K562 (cell line): ENCODE measurements around the gene TRPM4. TPM values are rescaled to one million over a fixed set of nuclear protein-coding genes. Genes with fewer than 3 reads are reported as not detected.
A peak's percentile ranks its signal among the peaks of the same experiment; 100 is the strongest.

Experiments
- CHD1 ChIP-seq: fragments of 200-600 bp; sonication (generic); IDR thresholded peaks from one replicate; pipeline ENCODE4 v1.6.1; 2012; ENCODE audit warnings: mild to moderate bottlenecking, moderate library complexity, low read length, inconsistent platforms
- E2F3 ChIP-seq: fragments of 250-450 bp; sonication (Bioruptor Pico); IDR thresholded peaks from 2 replicates; pipeline ENCODE4 v1.4.0; 2020; ENCODE audit warnings: mild to moderate bottlenecking
- ELK3 ChIP-seq: fragments of 450-650 bp; formaldehyde crosslinking; IDR thresholded peaks from 2 replicates; pipeline ENCODE4 v1.4.0; 2020; ENCODE audit warnings: mild to moderate bottlenecking
- HMGXB4 ChIP-seq: sonication (generic); formaldehyde crosslinking; IDR thresholded peaks from 2 replicates; pipeline ENCODE4 v1.8.1; 2023; ENCODE audit warnings: mild to moderate bottlenecking, missing genetic modification reagents
- JUND ChIP-seq, 2 experiments: IDR thresholded peaks; 2 replicates in 1 of 2; 3 replicates in 1 of 2; pipeline ENCODE4 v1.6.1; 2011; ENCODE audit warnings: borderline replicate concordance in 2 of 2, low read depth in 2 of 2, low read length in 2 of 2, improper control_type of control experiment in 1 of 2, missing biosample characterization in 1 of 2, missing genetic modification characterization in 1 of 2, missing genetic modification reagents in 1 of 2
- MTA1 ChIP-seq: fragments of 450-650 bp; IDR thresholded peaks from 2 replicates; pipeline ENCODE4 v1.6.1; 2017; ENCODE audit warnings: borderline replicate concordance
- NR0B1 ChIP-seq: fragments of 450-650 bp; IDR thresholded peaks from one replicate; pipeline ENCODE4 v1.6.1; 2018; ENCODE audit warnings: mild to moderate bottlenecking, moderate library complexity; ENCODE audit not compliant: partially characterized antibody
- NR1H2 ChIP-seq: sonication (generic); formaldehyde crosslinking; IDR thresholded peaks from 2 replicates; pipeline ENCODE4 v1.4.0; 2020; ENCODE audit warnings: mild to moderate bottlenecking, missing genetic modification reagents
- RBFOX2 ChIP-seq: fragments of 200-400 bp; formaldehyde crosslinking; IDR thresholded peaks from 2 replicates; pipeline ENCODE4 v1.6.1; 2017; ENCODE audit warnings: low read depth, mild to moderate bottlenecking, low read length, moderate library complexity
- RBM39 ChIP-seq: fragments of 200-400 bp; formaldehyde crosslinking; optimal IDR thresholded peaks from 2 replicates; pipeline ENCODE3; 2018; ENCODE audit warnings: low read depth, low read length
- SMARCA5 ChIP-seq: fragments of 450-650 bp; IDR thresholded peaks from 2 replicates; pipeline ENCODE4 v1.6.1; 2016
- TOE1 ChIP-seq, 2 experiments: fragments of 450-650 bp in 1 of 2; sonication (generic) in 1 of 2; formaldehyde crosslinking in 1 of 2; IDR thresholded peaks; 2 replicates each; pipeline versions ENCODE4 v1.7.1 to v1.8.0; 2016 to 2022; ENCODE audit warnings: borderline replicate concordance in 2 of 2, mild to moderate bottlenecking in 2 of 2, antibody characterized with exemption in 1 of 2, inconsistent platforms in 1 of 2, low read depth in 1 of 2, missing genetic modification reagents in 1 of 2, moderate library complexity in 1 of 2
- ZBTB12 ChIP-seq: fragments of 250-450 bp; sonication (Bioruptor Pico); IDR thresholded peaks from 2 replicates; pipeline ENCODE4 v1.4.0; 2020
- ZNF143 ChIP-seq: sonication (generic); formaldehyde crosslinking; IDR thresholded peaks from 2 replicates; pipeline ENCODE4 v1.9.0; 2022; ENCODE audit warnings: mild to moderate bottlenecking, missing genetic modification reagents
- ZNF764 ChIP-seq: fragments of 250-450 bp; sonication (Bioruptor Pico); IDR thresholded peaks from 2 replicates; pipeline ENCODE4 v1.4.0; 2020; ENCODE audit warnings: low read depth, mild to moderate bottlenecking, moderate library complexity
- polyA plus RNA-seq, 8 experiments: library from polyadenylated mRNA; depleted of rRNA in 4 of 8; stranded (reverse) in 5 of 8; unstranded in 3 of 8; fragments of >200 nt; fragmentation: Nextera tagmentation in 2 of 8; fragmentation: Illumina TruSeq in 1 of 8; extraction: Ambion mirVana in 2 of 8; extraction: Trizol in 1 of 8; gene quantifications; 2 replicates each; pipeline versions ENCODE4 v1.2.1 to v1.2.3, GENCODE V29; 2011 to 2014; ENCODE audit warnings: inconsistent platforms in 1 of 8, missing spikeins in 1 of 8
- total RNA-seq, 7 experiments: library from RNA; depleted of rRNA in 6 of 7; stranded (reverse); fragments of >200 nt in 6 of 7; fragmentation: Illumina TruSeq in 2 of 7; extraction: Trizol in 2 of 7; gene quantifications; 2 replicates each; pipeline versions ENCODE4 v1.2.1 to v1.2.3, GENCODE V29; 2011 to 2021; ENCODE audit warnings: low replicate concordance in 1 of 7
- TF ChIP-seq, protein P1 (sequence below): fragments of 450-650 bp; IDR thresholded peaks from 2 replicates; pipeline ENCODE4 v1.6.1; 2014; ENCODE audit warnings: low read depth, mild to moderate bottlenecking, moderate library complexity, borderline replicate concordance
- TF ChIP-seq, protein P2 (sequence below): sonication (generic); formaldehyde crosslinking; IDR thresholded peaks from 2 replicates; pipeline ENCODE4 v1.8.0; 2022; ENCODE audit warnings: mild to moderate bottlenecking, missing genetic modification reagents

Gene TRPM4
- total and polyA plus RNA-seq, 9 of the 15 experiments (the other 6 are each of a cell fraction or from before 2014, with no cell fraction given), result 6.5 to 45.4 (median 15.2) TPM

DNA sequence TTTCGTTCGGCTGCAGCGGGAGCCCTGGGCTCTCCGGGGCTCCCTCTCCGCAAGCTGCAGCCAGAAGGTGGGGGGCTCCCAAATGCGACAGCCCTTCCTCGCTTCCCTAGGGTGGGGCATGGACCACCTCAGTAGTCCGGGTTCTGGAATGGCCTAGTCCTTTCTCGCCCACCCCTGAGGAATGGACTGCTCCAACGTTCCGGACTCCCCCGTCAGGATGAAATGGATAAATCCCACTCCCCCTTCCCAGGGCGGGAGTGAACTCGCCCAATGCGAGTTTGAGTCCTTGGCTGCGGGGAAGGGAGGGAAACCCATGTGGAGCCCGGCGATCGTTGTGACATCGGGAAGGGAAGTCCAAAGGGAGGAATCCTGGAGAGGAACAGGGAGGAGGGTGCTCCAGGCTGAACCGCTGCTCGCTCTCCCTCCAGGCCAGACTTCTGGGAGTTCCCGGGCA is 7.9 kb upstream of the TRPM4 start (continued):
- no peak for TF ChIP-seq SMARCA5
- peak; percentile 96 for TF ChIP-seq JUND (IDR thresholded peaks at IDR 0.05; ENCODE audit: borderline replicate concordance, low read depth, low read length)
- no peak for TF ChIP-seq JUND (tag; IDR thresholded peaks at IDR 0.05; ENCODE audit: borderline replicate concordance, low read depth, low read length)
- no peak for TF ChIP-seq NR0B1
- 0 out of 2 replicates have a peak, but pooled peaks have one; percentile 9 for TF ChIP-seq NR1H2 (CRISPR knock-in tag)
- no peak for TF ChIP-seq MTA1
- TF ChIP-seq ELK3 (CRISPR knock-in tag), result no peak
- TF ChIP-seq HMGXB4 (CRISPR knock-in tag), result 0 out of 2 replicates have a peak, but pooled peaks have one; percentile 4
- TF ChIP-seq RBM39, result peak; percentile 20
- TF ChIP-seq, protein P1, sequence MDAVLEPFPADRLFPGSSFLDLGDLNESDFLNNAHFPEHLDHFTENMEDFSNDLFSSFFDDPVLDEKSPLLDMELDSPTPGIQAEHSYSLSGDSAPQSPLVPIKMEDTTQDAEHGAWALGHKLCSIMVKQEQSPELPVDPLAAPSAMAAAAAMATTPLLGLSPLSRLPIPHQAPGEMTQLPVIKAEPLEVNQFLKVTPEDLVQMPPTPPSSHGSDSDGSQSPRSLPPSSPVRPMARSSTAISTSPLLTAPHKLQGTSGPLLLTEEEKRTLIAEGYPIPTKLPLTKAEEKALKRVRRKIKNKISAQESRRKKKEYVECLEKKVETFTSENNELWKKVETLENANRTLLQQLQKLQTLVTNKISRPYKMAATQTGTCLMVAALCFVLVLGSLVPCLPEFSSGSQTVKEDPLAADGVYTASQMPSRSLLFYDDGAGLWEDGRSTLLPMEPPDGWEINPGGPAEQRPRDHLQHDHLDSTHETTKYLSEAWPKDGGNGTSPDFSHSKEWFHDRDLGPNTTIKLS, result peak; percentile 12; the same call in 1 of the 2 replicates
- TF ChIP-seq E2F3, result no peak
- TF ChIP-seq TOE1 (IDR thresholded peaks at IDR 0.05; ENCODE audit: borderline replicate concordance), result no peak; the same call in 1 of the 2 replicates
- peak; percentile 78; the same call in 1 of the 2 replicates for TF ChIP-seq TOE1 (CRISPR knock-in tag; IDR thresholded peaks at IDR 0.05; ENCODE audit: borderline replicate concordance, low read depth)
- TF ChIP-seq CHD1, result peak; percentile 96
- TF ChIP-seq RBFOX2, result peak; percentile 9; the same call in 1 of the 2 replicates
- TF ChIP-seq ZNF764 (CRISPR knock-in tag), result peak; percentile 55; the same call in 1 of the 2 replicates
- TF ChIP-seq, protein P2, sequence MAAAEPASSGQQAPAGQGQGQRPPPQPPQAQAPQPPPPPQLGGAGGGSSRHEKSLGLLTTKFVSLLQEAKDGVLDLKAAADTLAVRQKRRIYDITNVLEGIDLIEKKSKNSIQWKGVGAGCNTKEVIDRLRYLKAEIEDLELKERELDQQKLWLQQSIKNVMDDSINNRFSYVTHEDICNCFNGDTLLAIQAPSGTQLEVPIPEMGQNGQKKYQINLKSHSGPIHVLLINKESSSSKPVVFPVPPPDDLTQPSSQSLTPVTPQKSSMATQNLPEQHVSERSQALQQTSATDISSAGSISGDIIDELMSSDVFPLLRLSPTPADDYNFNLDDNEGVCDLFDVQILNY (CRISPR knock-in tag), result peak; percentile 59; the same call in 1 of the 2 replicates
- TF ChIP-seq ZBTB12 (CRISPR knock-in tag), result no peak
- no peak for TF ChIP-seq ZNF143
